Liver (tissue), 9 donors: Measurements from ENCODE around the gene CNGA4. TPM values are rescaled to one million over a fixed set of nuclear protein-coding genes. Genes with fewer than 3 reads are reported as not detected.

Source experiments
- DNase-seq: peaks from one replicate; pipeline ENCODE4 v3.0.0-alpha.2; 2017; ENCODE audit warnings: low spot score
- H3K27ac ChIP-seq, 2 donors: one replicate each; pipeline ENCODE4 v1.7.0; 2013; ENCODE audit warnings: inconsistent platforms in 2 of 2, low read length in 2 of 2, control low read depth in 1 of 2, low read depth in 1 of 2, mild to moderate bottlenecking in 1 of 2
- H3K27me3 ChIP-seq, 4 donors: one replicate each; pipeline versions ENCODE4 v1.6.1 to v1.7.0; 2013; ENCODE audit warnings: low read length in 3 of 4, inconsistent platforms in 1 of 4, mild to moderate bottlenecking in 1 of 4, moderate library complexity in 1 of 4; ENCODE audit not compliant: control insufficient read depth in 4 of 4, insufficient read depth in 4 of 4
- H3K36me3 ChIP-seq, 4 donors: one replicate each; pipeline versions ENCODE4 v1.6.1 to v1.7.0; 2013; ENCODE audit warnings: low read length in 3 of 4, mild to moderate bottlenecking in 3 of 4, low read depth in 1 of 4, moderate library complexity in 1 of 4; ENCODE audit not compliant: control insufficient read depth in 4 of 4, insufficient read depth in 3 of 4
- H3K4me1 ChIP-seq, 4 donors: one replicate each; pipeline versions ENCODE4 v1.6.1 to v1.7.0; 2013; ENCODE audit warnings: low read length in 3 of 4, mild to moderate bottlenecking in 3 of 4, moderate library complexity in 1 of 4; ENCODE audit not compliant: control insufficient read depth in 4 of 4, insufficient read depth in 4 of 4
- H3K4me3 ChIP-seq, 3 donors: one replicate each; pipeline versions ENCODE4 v1.6.1 to v1.7.0; 2013; ENCODE audit warnings: low read length in 3 of 3, control low read depth in 1 of 3, low read depth in 1 of 3, mild to moderate bottlenecking in 1 of 3
- H3K9ac ChIP-seq, 2 donors: one replicate each; pipeline ENCODE4 v1.7.0; 2013; ENCODE audit warnings: low read length in 2 of 2, mild to moderate bottlenecking in 2 of 2, moderate library complexity in 2 of 2, control low read depth in 1 of 2, low read depth in 1 of 2
- H3K9me3 ChIP-seq, 4 donors: one replicate each; pipeline versions ENCODE4 v1.6.1 to v1.7.0; 2013; ENCODE audit warnings: low read length in 3 of 4; ENCODE audit not compliant: control insufficient read depth in 4 of 4
- ATF3 ChIP-seq: IDR thresholded peaks from 2 replicates; pipeline ENCODE4 v1.6.1; 2016; ENCODE audit warnings: antibody characterized with exemption
- CTCF ChIP-seq: fragments of 150-350 bp; IDR thresholded peaks from 2 replicates; pipeline ENCODE4 v1.5.1; 2017; ENCODE audit warnings: improper control_type of control experiment, low read depth, low read length; ENCODE audit not compliant: missing input control
- EGR1 ChIP-seq, 2 donors: IDR thresholded peaks; 2 replicates each; pipeline ENCODE4 v1.6.1; 2016 to 2018; ENCODE audit warnings: antibody characterized with exemption in 2 of 2, low read depth in 2 of 2
- FOXA2 ChIP-seq: IDR thresholded peaks from 2 replicates; pipeline ENCODE4 v1.6.1; 2016; ENCODE audit warnings: antibody characterized with exemption
- GABPA ChIP-seq, 2 donors: IDR thresholded peaks in 1 of 2; conservative IDR thresholded peaks in 1 of 2; 2 replicates each; pipeline ENCODE4 v1.6.1; 2016; ENCODE audit warnings: antibody characterized with exemption in 2 of 2, mild to moderate bottlenecking in 1 of 2, moderate library complexity in 1 of 2
- HNF4A ChIP-seq, 2 donors: conservative IDR thresholded peaks; 2 replicates each; pipeline ENCODE4 v1.6.1; 2016; ENCODE audit warnings: antibody characterized with exemption in 2 of 2, mild to moderate bottlenecking in 2 of 2
- JUND ChIP-seq, 2 donors: IDR thresholded peaks; 2 replicates each; pipeline ENCODE4 v1.6.1; 2016; ENCODE audit warnings: antibody characterized with exemption in 2 of 2
- NR2F2 ChIP-seq: IDR thresholded peaks from 2 replicates; pipeline ENCODE4 v1.6.1; 2016; ENCODE audit warnings: antibody characterized with exemption
- RAD21 ChIP-seq, 2 donors: IDR thresholded peaks; 2 replicates each; pipeline ENCODE4 v1.6.1; 2016; ENCODE audit warnings: antibody characterized with exemption in 2 of 2, mild to moderate bottlenecking in 2 of 2
- REST ChIP-seq: IDR thresholded peaks from 2 replicates; pipeline ENCODE4 v1.6.1; 2016; ENCODE audit warnings: antibody characterized with exemption, mild to moderate bottlenecking
- RXRA ChIP-seq, 2 donors: IDR thresholded peaks; 2 replicates each; pipeline ENCODE4 v1.6.1; 2017 to 2018; ENCODE audit warnings: antibody characterized with exemption in 2 of 2, mild to moderate bottlenecking in 1 of 2
- SP1 ChIP-seq: IDR thresholded peaks from 2 replicates; pipeline ENCODE4 v1.6.1; 2018; ENCODE audit warnings: antibody characterized with exemption, mild to moderate bottlenecking
- TAF1 ChIP-seq: conservative IDR thresholded peaks from 2 replicates; pipeline ENCODE4 v1.6.1; 2016; ENCODE audit warnings: antibody characterized with exemption, mild to moderate bottlenecking
- YY1 ChIP-seq: IDR thresholded peaks from 2 replicates; pipeline ENCODE4 v1.6.1; 2016; ENCODE audit warnings: antibody characterized with exemption, mild to moderate bottlenecking
- WGBS: extraction: QIAGEN DNeasy Blood & Tissue Kit; methylation state at CpG from one replicate; pipeline ENCODE4 v1.1.7; 2013; 5-methylcytosine and 5-hydroxymethylcytosine counted together
- polyA plus RNA-seq, 2 donors: library from polyadenylated mRNA; stranded (reverse) in 1 of 2; unstranded in 1 of 2; fragments of 200-250 nt in 1 of 2; fragments of >200 nt in 1 of 2; fragmentation: Nextera tagmentation in 1 of 2; extraction: Ambion mirVana in 1 of 2; gene quantifications; one replicate each; pipeline versions ENCODE4 v1.2.1 to v1.2.3, GENCODE V29; 2013 to 2015
- total RNA-seq, 2 donors: library from RNA; depleted of rRNA; stranded (reverse); fragments of >200 nt; gene quantifications; one replicate each; pipeline ENCODE4 v1.2.3, GENCODE V29; 2014
- TF ChIP-seq, protein P1 (sequence below): IDR thresholded peaks from 2 replicates; pipeline ENCODE4 v1.6.1; 2016; ENCODE audit warnings: antibody characterized with exemption
- TF ChIP-seq, protein P2 (sequence below): IDR thresholded peaks from 2 replicates; pipeline ENCODE4 v1.6.1; 2016; ENCODE audit warnings: antibody characterized with exemption
- donor health status: healthy.
- donor health status: healthy.
- donor health status: healthy.
- donor health status: healthy.
- donor health status: healthy.

The CNGA4 gene
- total and polyA plus RNA-seq, 4 donors = 0.09 TPM; not detected in 3

GRCh38 chr11:6240139-6240538 lies 1.2 kb downstream of the CNGA4 start:
- H3K9ac ChIP-seq = no peak overlapping the region
- H3K9me3 ChIP-seq = no peaks in the 10 kb centered on the region
- no peak for DNase-seq
- no peaks in the 10 kb centered on the region for H3K27me3 ChIP-seq
- WGBS = 95% methylated on average over 28 of the region's 28 CpGs
- H3K4me3 ChIP-seq = no peak overlapping the region
- H3K4me1 ChIP-seq = peaks cover 0 to 3% (median 2%) of the 10 kb centered on the region in 4 donors
- no peaks in the 10 kb centered on the region for H3K36me3 ChIP-seq
- H3K27ac ChIP-seq = no peak overlapping the region
- no peak for TF ChIP-seq CTCF
- no peak for TF ChIP-seq EGR1 (IDR thresholded peaks at IDR 0.05; ENCODE audit: low read depth in 2 of 2)
- TF ChIP-seq, protein P1, sequence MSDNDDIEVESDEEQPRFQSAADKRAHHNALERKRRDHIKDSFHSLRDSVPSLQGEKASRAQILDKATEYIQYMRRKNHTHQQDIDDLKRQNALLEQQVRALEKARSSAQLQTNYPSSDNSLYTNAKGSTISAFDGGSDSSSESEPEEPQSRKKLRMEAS = no peak
- TF ChIP-seq JUND (IDR thresholded peaks at IDR 0.05) = no peak

DNA sequence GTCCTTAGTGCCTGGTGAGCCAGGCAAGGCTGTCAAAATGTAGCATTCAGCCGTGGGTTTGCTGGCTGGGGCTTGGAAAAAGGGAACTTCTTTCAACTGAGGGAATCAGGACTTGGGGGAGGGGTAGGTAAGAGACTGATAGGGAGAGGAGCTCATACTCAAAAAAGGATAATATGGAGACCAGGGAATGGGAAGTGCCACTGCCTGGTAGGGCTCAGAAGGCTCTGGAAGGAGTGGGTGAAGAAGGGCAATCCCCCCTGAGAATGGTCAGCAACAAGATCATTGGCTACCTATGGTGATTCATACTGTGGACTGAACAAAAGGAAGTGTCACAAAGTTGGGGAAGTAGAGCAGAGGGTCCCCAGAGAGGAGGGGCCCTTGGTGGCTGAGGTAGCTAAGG lies 1.9 kb downstream of the CNGA4 start:
- no peak for DNase-seq
- Histone ChIP-seq H3K36me3 (no peaks in the 10 kb centered on the region), H3K4me1 (no peaks in the 10 kb centered on the region), H3K27me3 (no peaks in the 10 kb centered on the region), H3K9me3 (no peaks in the 10 kb centered on the region), H3K4me3 (no peak overlapping the region), H3K9ac (no peak overlapping the region), H3K27ac (no peak overlapping the region)
- WGBS = 78% methylated on average over 1 of the region's 1 CpG
- no peak for TF ChIP-seq YY1
- TF ChIP-seq RAD21 (IDR thresholded peaks at IDR 0.05) = no peak
- TF ChIP-seq, protein P1 = no peak
- TF ChIP-seq FOXA2 = no peak
- TF ChIP-seq JUND (IDR thresholded peaks at IDR 0.05) = no peak
- TF ChIP-seq REST = no peak
- TF ChIP-seq TAF1 = no peak
- TF ChIP-seq HNF4A (conservative IDR thresholded peaks at IDR 0.05) = no peak

- H3K9ac ChIP-seq = no peak overlapping the region
- H3K9me3 ChIP-seq = no peaks in the 10 kb centered on the region
- no peaks in the 10 kb centered on the region for H3K27me3 ChIP-seq
- H3K4me1 ChIP-seq = no peaks in the 10 kb centered on the region
- 94% methylated on average over 7 of the region's 7 CpGs for WGBS
- DNase-seq = no peak
- H3K4me3 ChIP-seq = no peak overlapping the region
- H3K27ac ChIP-seq = no peak overlapping the region
- no peaks in the 10 kb centered on the region for H3K36me3 ChIP-seq
- TF ChIP-seq TAF1 (no peak), ATF3 (no peak), YY1 (no peak), GABPA (IDR thresholded peaks at IDR 0.05 in 1 of 2, conservative IDR thresholded peaks at IDR 0.05 in 1 of 2) (no peak), RXRA (IDR thresholded peaks at IDR 0.05) (no peak), SP1 (no peak), REST (no peak), NR2F2 (no peak)
- TF ChIP-seq, protein P1 = no peak
- TF ChIP-seq, protein P2, sequence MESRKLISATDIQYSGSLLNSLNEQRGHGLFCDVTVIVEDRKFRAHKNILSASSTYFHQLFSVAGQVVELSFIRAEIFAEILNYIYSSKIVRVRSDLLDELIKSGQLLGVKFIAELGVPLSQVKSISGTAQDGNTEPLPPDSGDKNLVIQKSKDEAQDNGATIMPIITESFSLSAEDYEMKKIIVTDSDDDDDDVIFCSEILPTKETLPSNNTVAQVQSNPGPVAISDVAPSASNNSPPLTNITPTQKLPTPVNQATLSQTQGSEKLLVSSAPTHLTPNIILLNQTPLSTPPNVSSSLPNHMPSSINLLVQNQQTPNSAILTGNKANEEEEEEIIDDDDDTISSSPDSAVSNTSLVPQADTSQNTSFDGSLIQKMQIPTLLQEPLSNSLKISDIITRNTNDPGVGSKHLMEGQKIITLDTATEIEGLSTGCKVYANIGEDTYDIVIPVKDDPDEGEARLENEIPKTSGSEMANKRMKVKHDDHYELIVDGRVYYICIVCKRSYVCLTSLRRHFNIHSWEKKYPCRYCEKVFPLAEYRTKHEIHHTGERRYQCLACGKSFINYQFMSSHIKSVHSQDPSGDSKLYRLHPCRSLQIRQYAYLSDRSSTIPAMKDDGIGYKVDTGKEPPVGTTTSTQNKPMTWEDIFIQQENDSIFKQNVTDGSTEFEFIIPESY = no peak
Measured at GRCh38 chr11:6241316-6241715, 2.4 kb downstream of the CNGA4 start.
